Mammary epithelial cell (primary cell): ENCODE data around the gene REG1B.

Experiments
- EZH2 ChIP-seq: IDR thresholded peaks from 2 replicates; pipeline ENCODE4 v1.6.1; 2012; ENCODE audit warnings: low read length, inconsistent platforms, borderline replicate concordance
- TF ChIP-seq, protein P1 (sequence below), 2 donors: IDR thresholded peaks in 1 of 2; conservative IDR thresholded peaks in 1 of 2; 2 replicates each; pipeline ENCODE4 v1.5.1; 2011 to 2012; ENCODE audit warnings: inconsistent platforms in 2 of 2, low read length in 2 of 2, mild to moderate bottlenecking in 2 of 2, control low read depth in 1 of 2, low read depth in 1 of 2; ENCODE audit not compliant: insufficient read depth in 1 of 2; ENCODE audit errors: extremely low read depth in 1 of 2

DNA sequence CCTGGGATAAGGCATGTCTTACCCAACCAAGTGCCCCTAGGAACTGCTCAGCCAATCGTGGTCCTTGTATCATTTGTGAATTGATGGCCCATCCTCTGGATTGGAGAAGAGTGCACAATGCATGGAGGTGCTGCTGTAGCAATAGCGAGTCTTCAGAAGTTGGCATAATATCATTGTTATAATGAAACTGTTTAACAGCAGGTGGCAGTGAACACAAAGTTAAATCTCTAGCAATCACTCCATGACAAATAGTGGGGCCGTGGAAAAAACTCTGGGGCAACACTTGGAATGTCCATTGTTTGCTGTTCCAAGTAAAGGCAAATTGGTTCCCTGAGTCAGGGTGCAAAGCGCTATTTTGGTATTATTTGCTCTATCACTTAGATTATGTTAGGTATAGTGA lies 43.9 kb upstream of the REG1B start:
- TF ChIP-seq, protein P1, sequence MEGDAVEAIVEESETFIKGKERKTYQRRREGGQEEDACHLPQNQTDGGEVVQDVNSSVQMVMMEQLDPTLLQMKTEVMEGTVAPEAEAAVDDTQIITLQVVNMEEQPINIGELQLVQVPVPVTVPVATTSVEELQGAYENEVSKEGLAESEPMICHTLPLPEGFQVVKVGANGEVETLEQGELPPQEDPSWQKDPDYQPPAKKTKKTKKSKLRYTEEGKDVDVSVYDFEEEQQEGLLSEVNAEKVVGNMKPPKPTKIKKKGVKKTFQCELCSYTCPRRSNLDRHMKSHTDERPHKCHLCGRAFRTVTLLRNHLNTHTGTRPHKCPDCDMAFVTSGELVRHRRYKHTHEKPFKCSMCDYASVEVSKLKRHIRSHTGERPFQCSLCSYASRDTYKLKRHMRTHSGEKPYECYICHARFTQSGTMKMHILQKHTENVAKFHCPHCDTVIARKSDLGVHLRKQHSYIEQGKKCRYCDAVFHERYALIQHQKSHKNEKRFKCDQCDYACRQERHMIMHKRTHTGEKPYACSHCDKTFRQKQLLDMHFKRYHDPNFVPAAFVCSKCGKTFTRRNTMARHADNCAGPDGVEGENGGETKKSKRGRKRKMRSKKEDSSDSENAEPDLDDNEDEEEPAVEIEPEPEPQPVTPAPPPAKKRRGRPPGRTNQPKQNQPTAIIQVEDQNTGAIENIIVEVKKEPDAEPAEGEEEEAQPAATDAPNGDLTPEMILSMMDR (conservative IDR thresholded peaks at IDR 0.05 in 1 of 2, IDR thresholded peaks at IDR 0.05 in 1 of 2; ENCODE audit: extremely low read depth in 1 of 2, insufficient read depth in 1 of 2, low read depth in 1 of 2, low read length in 2 of 2), result no peak
- TF ChIP-seq EZH2, result no peak
